Neural progenitor cell (in vitro differentiated cells): ENCODE results near the gene ATP10B.

Experiments used
- CTCF ChIP-seq: fragments of 200-600 bp; sonication (generic); IDR thresholded peaks from 2 replicates; pipeline ENCODE4 v1.5.1; 2017; ENCODE audit warnings: antibody characterized with exemption, mild to moderate bottlenecking
- EZH2 ChIP-seq: fragments of 200-600 bp; sonication (generic); IDR thresholded peaks from 2 replicates; pipeline ENCODE4 v1.6.1; 2017; ENCODE audit warnings: antibody characterized with exemption, mild to moderate bottlenecking, moderate library complexity

- TF ChIP-seq CTCF (no peak), EZH2 (no peak)
Observed at GRCh38 chr5:160851451-160851850, 560 bp downstream of the ATP10B start.
